DMS53 treated with DMSO at 0.1 percent for 48 hours (cell line): ENCODE data around the gene ITPKB.
"Not testable (repeated sequence)": the region's sequence is repeated elsewhere in the genome, so short reads cannot be mapped to it uniquely, and the experiment has no call there.

Experiments
- DNase-seq: peaks from one replicate; lab custom pipeline; 2025; ENCODE audit not compliant: unreplicated experiment; lab: John Stamatoyannopoulos, UW

Gene ITPKB

DNA sequence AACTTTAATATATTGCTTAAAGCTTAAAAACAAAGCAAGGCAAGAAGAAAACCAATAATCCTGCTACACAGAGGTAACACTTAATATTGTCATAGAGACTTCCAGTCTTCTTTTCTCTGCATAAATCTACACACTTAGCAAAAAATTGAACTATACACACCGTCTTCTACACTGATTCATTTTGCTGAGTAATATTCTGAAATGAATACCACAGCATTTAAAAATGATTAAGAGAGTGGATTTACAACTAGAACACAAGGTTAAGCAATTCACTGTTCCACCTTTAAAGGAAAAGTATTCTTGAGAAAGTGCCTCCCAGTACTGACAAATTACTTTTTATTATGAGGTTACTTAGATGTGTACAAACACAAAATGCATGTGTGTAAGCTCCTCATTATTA lies 22.2 kb upstream of the ITPKB start:
- no peak for DNase-seq

DNA sequence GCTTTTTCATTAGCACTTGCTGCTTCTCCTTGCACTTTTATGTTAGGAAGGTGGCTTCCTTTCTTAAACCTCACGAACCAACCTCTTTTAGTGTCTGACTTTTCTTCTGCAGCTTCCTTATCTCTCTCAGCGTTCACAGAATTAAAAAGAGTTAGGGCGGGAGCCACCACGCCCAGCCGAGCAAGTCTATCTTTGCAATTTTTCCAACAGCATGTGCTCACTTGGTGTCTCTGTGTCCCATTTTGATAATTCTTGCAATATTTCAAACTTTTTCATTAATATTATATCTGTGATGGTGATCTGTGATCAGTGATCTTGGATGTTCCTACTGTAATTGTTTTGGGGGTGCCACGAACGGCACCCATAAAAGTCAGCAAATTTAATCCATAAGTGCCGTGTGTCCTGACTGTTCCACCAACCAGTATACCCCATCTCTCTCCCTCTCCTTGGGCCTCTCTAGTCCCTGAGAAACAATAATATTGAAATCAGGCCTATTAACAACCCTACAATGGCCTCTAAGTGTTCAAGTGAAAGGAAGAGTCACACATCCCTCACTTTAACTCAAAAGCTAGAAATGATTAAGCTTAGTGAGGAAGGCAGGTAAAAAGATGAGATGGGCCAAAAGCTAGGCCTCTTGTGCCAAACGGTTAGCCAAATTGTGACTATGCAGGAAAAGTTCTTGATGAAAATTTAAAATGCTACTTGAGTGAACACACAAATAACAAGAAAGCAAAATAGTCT lies 15.9 kb upstream of the ITPKB start:
- DNase-seq = no peak

GRCh38 chr1:226754097-226754496 lies 15.0 kb upstream of the ITPKB start:
- no peak for DNase-seq

GRCh38 chr1:226751703-226752102 lies 12.6 kb upstream of the ITPKB start:
- no peak for DNase-seq

- DNase-seq = no peak
Observed at GRCh38 chr1:226751214-226751613, 12.1 kb upstream of the ITPKB start.

- no peak for DNase-seq
Observed at GRCh38 chr1:226749467-226749866, 10.4 kb upstream of the ITPKB start.

DNA sequence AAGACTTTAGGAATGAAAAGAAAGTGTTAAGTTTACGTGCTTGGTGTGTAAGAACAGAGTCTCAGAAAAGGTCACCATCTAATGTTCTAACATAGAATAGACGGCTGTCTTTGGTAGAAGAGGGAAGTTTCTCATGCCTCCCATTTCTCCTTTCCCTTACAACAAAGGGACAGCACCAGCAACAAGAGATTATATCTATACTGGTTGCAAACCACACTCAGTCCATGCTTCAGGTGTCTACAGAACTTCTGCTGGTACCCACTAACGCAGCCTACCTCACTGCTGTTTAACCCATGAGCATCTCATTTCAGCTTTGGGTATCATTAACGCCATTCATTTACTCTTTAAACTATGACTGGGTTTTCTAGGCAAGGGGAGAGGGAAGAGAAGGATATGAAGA lies 9.2 kb upstream of the ITPKB start:
- DNase-seq = no peak

DNA sequence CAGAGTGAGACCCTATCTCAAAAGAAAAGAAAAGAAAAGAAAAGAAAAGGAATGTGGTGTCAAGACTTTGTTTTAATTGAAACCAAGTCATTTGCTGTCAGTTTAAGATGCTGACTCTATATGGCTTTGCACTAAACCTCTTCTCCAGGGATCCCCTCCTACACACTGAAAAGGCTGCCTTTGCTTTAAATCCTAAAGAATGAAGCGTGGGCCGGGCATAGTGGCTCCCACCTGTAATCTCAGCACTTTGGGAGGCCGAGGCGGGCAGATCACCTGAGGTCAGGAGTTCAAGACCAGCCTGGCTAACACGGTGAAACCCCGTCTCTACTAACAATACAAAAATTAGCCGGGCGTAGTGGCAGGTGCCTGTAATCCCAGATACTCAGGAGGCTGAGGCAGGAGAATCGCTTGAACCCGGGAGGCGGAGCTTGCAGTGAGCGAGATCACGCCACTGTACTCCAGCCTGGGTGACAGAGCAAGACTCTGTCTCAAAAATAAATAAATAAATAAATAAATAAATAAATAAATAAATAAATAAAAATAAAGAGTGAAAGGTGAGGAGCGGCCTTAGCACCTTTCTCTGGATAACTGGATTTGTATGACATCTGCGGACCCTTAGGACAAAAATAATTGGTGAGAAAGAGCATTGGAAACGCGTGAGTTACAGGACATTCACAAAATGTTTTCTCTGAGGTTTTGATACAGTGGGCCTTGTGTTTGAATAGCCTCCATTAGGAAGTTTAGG lies 8.6 kb upstream of the ITPKB start:
- not testable (repeated sequence) for DNase-seq

DNA sequence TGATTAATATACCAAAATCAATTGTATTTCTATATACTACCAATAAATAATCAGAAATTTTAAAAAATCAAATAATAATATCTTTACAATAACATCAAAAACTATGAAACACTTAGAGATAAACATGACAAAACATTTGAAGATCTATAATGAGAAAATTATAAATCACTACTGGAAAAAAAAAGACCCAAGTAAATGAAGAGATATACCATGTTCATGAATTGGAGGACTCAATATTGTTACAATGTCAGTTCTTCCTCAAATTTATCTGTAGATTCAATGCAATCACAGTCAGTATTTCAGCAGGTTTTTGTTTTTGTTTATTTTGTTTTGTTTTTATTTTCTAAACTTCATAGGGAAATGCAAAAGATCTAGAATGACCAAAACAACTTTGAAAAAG lies 4.2 kb upstream of the ITPKB start:
- DNase-seq = no peak

DNA sequence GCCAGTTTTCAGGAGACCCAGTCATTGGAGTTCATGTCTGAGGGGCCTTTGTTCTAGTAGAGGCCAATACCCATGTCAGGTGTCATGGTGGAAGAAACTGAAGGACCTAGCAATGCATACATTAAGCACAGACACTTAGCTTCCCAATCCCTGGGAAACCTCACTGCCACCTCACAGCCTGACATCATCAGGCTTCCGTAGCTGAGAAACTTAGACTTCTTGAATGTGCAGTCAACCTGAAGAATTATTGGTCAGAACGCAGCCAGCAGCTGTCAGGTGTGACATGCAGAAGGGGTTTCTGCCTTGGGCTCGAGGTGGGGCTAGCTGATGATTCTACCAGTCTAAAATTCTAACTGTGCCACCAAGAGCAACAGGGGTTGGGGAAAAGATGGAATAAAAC lies 1.9 kb upstream of the ITPKB start:
- DNase-seq = peak; percentile 7

DNA sequence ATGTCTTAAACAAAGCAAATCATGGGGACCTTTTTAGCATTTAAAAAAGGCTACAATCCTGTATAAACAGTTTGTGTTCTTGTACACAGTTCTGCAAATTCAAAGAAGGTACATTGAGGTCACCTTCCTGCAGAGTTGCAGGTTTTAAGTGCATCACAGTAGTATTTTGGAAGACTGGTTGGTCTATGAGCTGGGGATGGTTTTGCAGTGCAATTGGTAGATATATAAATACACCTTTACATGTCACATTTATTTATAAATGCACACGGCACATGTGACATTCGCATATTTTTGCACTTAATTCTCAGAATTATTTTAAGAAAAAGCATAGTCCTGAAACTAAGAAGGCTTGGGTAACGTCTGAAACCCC lies 599 bp upstream of the ITPKB start:
- no peak for DNase-seq

DNA sequence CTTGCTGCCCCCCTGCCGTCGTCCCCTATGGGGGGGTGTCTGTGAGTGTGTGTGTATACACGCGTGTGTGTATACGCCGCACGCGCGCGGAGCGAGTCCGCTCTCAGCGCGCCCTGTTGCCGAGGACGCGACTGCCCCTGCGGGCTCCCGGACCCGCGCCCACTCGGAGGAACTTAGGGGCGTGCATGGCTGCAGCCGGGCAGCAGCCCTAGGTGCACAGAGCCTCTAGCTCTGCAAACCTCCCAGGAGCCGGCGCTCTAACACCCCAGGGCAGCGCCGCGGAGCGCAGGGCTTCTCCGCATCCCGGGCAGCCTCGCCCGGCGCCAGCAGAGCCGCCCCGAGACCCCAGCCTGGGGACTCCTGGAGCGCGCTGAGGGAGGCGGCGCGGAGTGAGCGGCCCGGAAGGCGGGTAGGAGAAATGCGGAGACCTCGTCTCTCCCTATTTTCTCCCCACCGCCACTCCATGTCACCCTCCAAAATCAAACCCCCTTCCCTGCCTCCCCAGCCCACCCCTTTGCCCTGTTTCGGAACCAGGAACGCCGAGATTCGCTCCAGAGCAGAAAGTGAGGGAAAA lies 574 bp downstream of the ITPKB start:
- peak; percentile 24 for DNase-seq

- peak; percentile 53 for DNase-seq
Observed at GRCh38 chr1:226737819-226738420, 1.2 kb downstream of the ITPKB start.

GRCh38 chr1:226736908-226737818 lies 1.9 kb downstream of the ITPKB start:
- DNase-seq = no peak

GRCh38 chr1:226736001-226736907 lies 2.8 kb downstream of the ITPKB start:
- no peak for DNase-seq

DNA sequence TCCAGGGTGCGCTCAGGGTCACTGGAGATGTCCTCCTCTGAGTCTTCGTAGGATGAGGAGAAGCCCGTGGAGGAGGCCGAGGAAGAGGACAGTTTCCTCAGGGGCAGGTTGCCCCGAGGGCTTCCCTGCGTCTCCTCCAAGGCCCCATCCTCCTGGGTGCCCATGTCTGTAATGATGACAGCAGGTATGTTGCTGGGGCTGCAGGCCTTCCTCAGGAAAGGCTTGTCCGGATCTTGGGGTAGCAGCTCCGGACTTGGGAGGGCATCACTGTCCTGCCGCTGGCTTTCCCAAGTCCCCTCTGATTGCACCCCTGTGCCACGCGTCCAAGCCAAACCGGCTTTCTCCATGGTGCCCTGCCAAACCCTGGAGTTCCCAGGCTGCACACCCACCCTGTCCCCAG lies 3.5 kb downstream of the ITPKB start:
- no peak for DNase-seq

DNA sequence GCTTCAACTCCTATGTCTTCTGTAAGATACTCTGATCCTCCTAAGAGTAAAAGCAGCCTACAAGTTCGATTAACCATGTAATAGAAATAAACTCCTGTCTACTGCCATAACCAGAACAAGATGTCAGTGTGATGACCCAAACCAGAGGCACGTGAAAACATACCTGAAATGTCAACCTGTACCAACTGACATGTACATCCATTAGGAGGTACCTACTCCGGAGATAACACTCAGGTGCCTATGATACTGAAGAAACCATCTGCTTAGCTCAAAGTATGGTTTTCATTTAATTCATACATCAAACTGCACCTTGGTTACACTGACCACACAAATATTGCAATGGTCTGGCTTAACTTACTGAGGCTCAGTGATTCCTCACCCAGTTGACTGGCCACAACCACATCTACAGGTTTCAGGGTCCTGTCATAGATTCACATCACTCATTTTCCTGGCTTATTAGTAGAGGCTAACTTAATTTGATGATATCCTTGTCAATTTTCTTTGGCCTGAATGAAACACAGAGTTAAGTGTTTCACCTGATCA lies 4.4 kb downstream of the ITPKB start:
- DNase-seq = no peak

GRCh38 chr1:226733876-226734275 lies 5.2 kb downstream of the ITPKB start:
- DNase-seq = no peak

- DNase-seq = no peak
Observed at GRCh38 chr1:226733304-226733703, 5.8 kb downstream of the ITPKB start.

GRCh38 chr1:226732856-226733291 lies 6.2 kb downstream of the ITPKB start:
- DNase-seq = no peak
